ENCODE data around the gene HTR1E. TPM values are rescaled to one million over a fixed set of nuclear protein-coding genes. Genes with fewer than 3 reads are reported as not detected.
"Not testable (repeated sequence)": the region's sequence is repeated elsewhere in the genome, so short reads cannot be mapped to it uniquely, and the experiment has no call there.

Gene HTR1E
- total RNA-seq, 6 experiments from 2014 or later, result not detected

- ATAC-seq, H3K27me3 ChIP-seq, DNase-seq: not testable (repeated sequence)
These were observed 72.3 kb downstream of the HTR1E start for GRCh38 chr6:87009581-87009980.

GRCh38 chr6:87012035-87012434 is 74.7 kb downstream of the HTR1E start:
- ATAC-seq, result no peak
- H3K27ac ChIP-seq, result no peak overlapping the region
- 92% methylated on average over 3 of the region's 3 CpGs for WGBS (ENCODE audit: insufficient coverage, low coverage, low lambda C conversion rate, missing lambda C conversion rate)
- intact Hi-C loops (cut with DNase I), result no loop called here
- no peaks in the 10 kb centered on the region for H3K9me3 ChIP-seq
- TF ChIP-seq POLR2A (IDR thresholded peaks at IDR 0.05) (no peak), CTCF (IDR thresholded peaks at IDR 0.05) (no peak)
- H3K27me3 ChIP-seq, result no peaks in the 10 kb centered on the region
- H3K4me3 ChIP-seq, result no peak overlapping the region
- DNase-seq, result no peak
- H3K36me3 ChIP-seq, result no peaks in the 10 kb centered on the region
- H3K4me1 ChIP-seq, result no peaks in the 10 kb centered on the region

More at GRCh38 chr6:87009581-87009980, 72.3 kb downstream of the HTR1E start:
- H3K9me3 ChIP-seq; H3K4me3 ChIP-seq; H3K4me1 ChIP-seq; H3K36me3 ChIP-seq; intact Hi-C loops (cut with DNase I); H3K27ac ChIP-seq: not testable (repeated sequence)
- WGBS (ENCODE audit: insufficient coverage, low coverage, low lambda C conversion rate, missing lambda C conversion rate), result no CpG with 5 or more reads among the region's 34 CpGs

- no peaks in the 10 kb centered on the region for H3K9me3 ChIP-seq
- no peaks in the 10 kb centered on the region for H3K36me3 ChIP-seq
- intact Hi-C loops (cut with DNase I), result no loop called here
- H3K4me1 ChIP-seq, result no peaks in the 10 kb centered on the region
- H3K27me3 ChIP-seq, result no peaks in the 10 kb centered on the region
- no peak for DNase-seq
- no peak for ATAC-seq
- WGBS (ENCODE audit: insufficient coverage, low coverage, low lambda C conversion rate, missing lambda C conversion rate), result 46% methylated on average over 3 of the region's 3 CpGs
- H3K4me3 ChIP-seq, result no peak overlapping the region
- no peak overlapping the region for H3K27ac ChIP-seq
- TF ChIP-seq CTCF (IDR thresholded peaks at IDR 0.05) (no peak), POLR2A (IDR thresholded peaks at IDR 0.05) (no peak)
These were observed 75.4 kb downstream of the HTR1E start for GRCh38 chr6:87012743-87013142.

- intact Hi-C loops (cut with DNase I), result no loop called here
- no peaks in the 10 kb centered on the region for H3K4me1 ChIP-seq
- ATAC-seq (no peak), DNase-seq (no peak)
- no peaks in the 10 kb centered on the region for H3K36me3 ChIP-seq
- H3K9me3 ChIP-seq, result no peaks in the 10 kb centered on the region
- TF ChIP-seq POLR2A (IDR thresholded peaks at IDR 0.05), result no peak
- no peak for TF ChIP-seq CTCF (IDR thresholded peaks at IDR 0.05)
- no peak overlapping the region for H3K4me3 ChIP-seq
- H3K27ac ChIP-seq, result no peak overlapping the region
- 29% methylated on average over 2 of the region's 2 CpGs for WGBS (ENCODE audit: insufficient coverage, low coverage, low lambda C conversion rate, missing lambda C conversion rate)
- no peaks in the 10 kb centered on the region for H3K27me3 ChIP-seq
These were observed 79.4 kb downstream of the HTR1E start for GRCh38 chr6:87016772-87017171.

- Histone ChIP-seq H3K4me3 (no peak overlapping the region), H3K27me3 (no peaks in the 10 kb centered on the region), H3K36me3 (no peaks in the 10 kb centered on the region), H3K9me3 (no peaks in the 10 kb centered on the region), H3K4me1 (no peaks in the 10 kb centered on the region), H3K27ac (no peak overlapping the region)
- ATAC-seq (no peak), DNase-seq (no peak)
- intact Hi-C loops (cut with DNase I), result no loop called here
- TF ChIP-seq CTCF (IDR thresholded peaks at IDR 0.05), result no peak
- TF ChIP-seq POLR2A (IDR thresholded peaks at IDR 0.05), result no peak
- WGBS (ENCODE audit: insufficient coverage, low coverage, low lambda C conversion rate, missing lambda C conversion rate), result 78% methylated on average over 2 of the region's 2 CpGs
These were observed 89.7 kb downstream of the HTR1E start for GRCh38 chr6:87027021-87027420.

Measured in right lobe of liver (tissue), 6 donors.